Epithelial cell of esophagus (primary cell): ENCODE measurements around the gene GDF2.

ENCODE experiments used
- DNase-seq: peaks from one replicate; pipeline ENCODE4 v3.0.0; 2010; ENCODE audit warnings: low read depth
- H3K4me3 ChIP-seq: 2 replicates; pipeline ENCODE4 v1.5.1; 2011; ENCODE audit warnings: mild to moderate bottlenecking, low read length, control low read depth
- CTCF ChIP-seq: IDR thresholded peaks from 2 replicates; pipeline ENCODE4 v1.5.1; 2011; ENCODE audit warnings: low read depth, mild to moderate bottlenecking, low read length, control low read depth, inconsistent platforms; ENCODE audit not compliant: insufficient read depth; ENCODE audit errors: missing control alignments

GDF2 gene

GRCh38 chr10:47279276-47279675 is 43.0 kb upstream of the GDF2 start:
- no peak for DNase-seq
- TF ChIP-seq CTCF = no peak
- no peak overlapping the region for H3K4me3 ChIP-seq

- no peak for TF ChIP-seq CTCF
- no peak overlapping the region for H3K4me3 ChIP-seq
- DNase-seq = no peak
Measured at GRCh38 chr10:47282005-47282656, 40.1 kb upstream of the GDF2 start.

GRCh38 chr10:47282657-47283018 is 39.6 kb upstream of the GDF2 start:
- no peak overlapping the region for H3K4me3 ChIP-seq
- TF ChIP-seq CTCF = no peak
- DNase-seq = no peak

- no peak overlapping the region for H3K4me3 ChIP-seq
- no peak for DNase-seq
- no peak for TF ChIP-seq CTCF
Measured at GRCh38 chr10:47283101-47283630, 39.1 kb upstream of the GDF2 start.

- TF ChIP-seq CTCF = no peak
- no peak for DNase-seq
Measured at GRCh38 chr10:47283848-47284247, 38.4 kb upstream of the GDF2 start.

GRCh38 chr10:47285381-47286115 is 36.7 kb upstream of the GDF2 start:
- no peak for DNase-seq
- no peak overlapping the region for H3K4me3 ChIP-seq
- TF ChIP-seq CTCF = no peak

More at GRCh38 chr10:47283848-47284247, 38.4 kb upstream of the GDF2 start:
- no peak overlapping the region for H3K4me3 ChIP-seq
